OCI-LY3 (cell line): ENCODE data around the gene CARNS1.

Source experiments
- CTCF ChIP-seq: fragments of 200-600, 300-600 bp; sonication (generic); IDR thresholded peaks from 2 replicates; pipeline ENCODE4 v1.5.1; 2014; ENCODE audit warnings: antibody characterized with exemption, low read length, low read depth
- EZH2phosphoT487 ChIP-seq: fragments of 200-600 bp; shearing (Covaris generic); IDR thresholded peaks from 2 replicates; pipeline ENCODE4 v1.6.1; 2018; ENCODE audit warnings: antibody characterized with exemption, mixed run types, low read depth

GRCh38 chr11:67393437-67393836 lies 22.0 kb upstream of the CARNS1 start:
- TF ChIP-seq CTCF (no peak), EZH2phosphoT487 (no peak)
